Gastrocnemius medialis (tissue), 4 donors: ENCODE results near the gene LIMK1. TPM values are rescaled to one million over a fixed set of nuclear protein-coding genes. Genes with fewer than 3 reads are reported as not detected.

ENCODE experiments used
- ATAC-seq, 2 donors: fragments of 150-250 bp; one replicate each; pipeline ENCODE4 v1.9.1; 2016
- DNase-seq, 2 donors: peaks; one replicate each; pipeline ENCODE4 v3.0.0-alpha.2; 2019
- H3K27ac ChIP-seq, 4 donors: fragments of 200-600 bp; sonication (generic); 1 replicate in 1 of 4; 2 replicates in 3 of 4; pipeline ENCODE4 v1.5.1; 2016 to 2018; ENCODE audit warnings: mild to moderate bottlenecking in 2 of 4, moderate library complexity in 1 of 4
- H3K27me3 ChIP-seq, 3 donors: fragments of 200-600 bp; sonication (generic) in 2 of 3; 1 replicate in 1 of 3; 2 replicates in 2 of 3; pipeline versions ENCODE4 v1.5.1 to v1.6.0; 2016 to 2019; ENCODE audit warnings: mild to moderate bottlenecking in 1 of 3, moderate library complexity in 1 of 3
- H3K36me3 ChIP-seq, 2 donors: fragments of 200-600 bp; sonication (generic) in 1 of 2; one replicate each; pipeline ENCODE4 v1.5.1; 2017 to 2018
- H3K4me1 ChIP-seq, 2 donors: fragments of 200-600 bp; sonication (generic) in 1 of 2; one replicate each; pipeline ENCODE4 v1.5.1; 2016 to 2017; ENCODE audit warnings: mild to moderate bottlenecking in 2 of 2
- H3K4me3 ChIP-seq, 4 donors: fragments of 200-600 bp; sonication (generic) in 3 of 4; 1 replicate in 1 of 4; 2 replicates in 3 of 4; pipeline ENCODE4 v1.5.1; 2016 to 2019; ENCODE audit warnings: mild to moderate bottlenecking in 2 of 4
- H3K9me3 ChIP-seq, 3 donors: fragments of 200-600 bp; sonication (generic) in 2 of 3; 1 replicate in 1 of 3; 2 replicates in 2 of 3; pipeline ENCODE4 v1.5.1; 2016 to 2019
- POLR2A ChIP-seq, 2 donors: fragments of 450-650 bp; IDR thresholded peaks; one replicate each; pipeline ENCODE4 v1.6.1; 2017; ENCODE audit warnings: antibody characterized with exemption in 2 of 2, mild to moderate bottlenecking in 2 of 2, moderate library complexity in 2 of 2
- in situ Hi-C, 4 donors: fragments of 200-750 bp; cut with MboI; loops; one replicate each; pipeline versions ENCODE4 v1.15.0 to v1.8.0; 2017; ENCODE audit warnings: low sequenced_read_pairs in 4 of 4
- intact Hi-C: fragments of 100-400 bp; cut with DNase I; formaldehyde crosslinking; loops from one replicate; pipeline ENCODE4 v1.15.1; 2023; ENCODE audit warnings: low total_unique reads
- total RNA-seq, 4 donors: library from RNA; depleted of rRNA; stranded (reverse); fragments of >200 nt; gene quantifications; one replicate each; pipeline versions ENCODE4 v1.1.0 to v1.2.3, GENCODE V29; 2016
- TF ChIP-seq, protein P1 (sequence below), 5 experiments: fragments of 450-650 bp in 3 of 5; fragments of 200-600 bp in 2 of 5; sonication (generic) in 2 of 5; IDR thresholded peaks in 4 of 5; conservative IDR thresholded peaks in 1 of 5; 1 replicate in 4 of 5; 2 replicates in 1 of 5; pipeline ENCODE4 v1.5.1; 2016 to 2019; ENCODE audit warnings: antibody characterized with exemption in 5 of 5, mild to moderate bottlenecking in 3 of 5, moderate library complexity in 3 of 5

Gene LIMK1
- total RNA-seq, 4 donors from 2014 or later = 15.3 to 56.4 (median 23.3) TPM

DNA sequence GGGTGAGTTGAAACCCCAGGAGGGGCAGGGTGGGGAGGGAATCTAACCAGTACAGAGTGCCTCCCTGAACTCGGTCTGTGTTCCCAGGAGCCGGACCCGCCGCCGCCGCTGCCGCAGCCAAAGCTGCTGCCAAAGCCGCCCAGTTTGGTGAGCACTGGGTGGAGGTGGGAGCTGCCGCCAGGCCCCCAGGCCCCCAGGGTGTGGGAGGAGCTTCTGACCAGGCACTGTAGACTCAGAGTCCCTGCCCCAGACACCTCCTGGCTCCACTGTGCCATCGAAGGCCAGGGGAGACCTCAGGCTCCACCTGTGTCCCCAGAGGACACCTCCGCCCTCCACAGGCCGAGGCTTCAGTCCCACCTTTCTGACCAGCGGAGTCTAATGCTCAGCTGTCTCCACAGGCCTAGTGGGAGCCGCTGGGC lies 20.4 kb upstream of the LIMK1 start:
- in situ Hi-C loops (loop anchor here in 2 of 4 donors (10.0 to 25.0 kb wide), 2 partner anchors 324 to 342 kb away; no protein-coding TSS in a partner anchor), intact Hi-C loops (no loop called here)
- Histone ChIP-seq H3K9me3 (no peaks in the 10 kb centered on the region), H3K27ac (no peak overlapping the region), H3K36me3 (no peaks in the 10 kb centered on the region), H3K27me3 (no peaks in the 10 kb centered on the region), H3K4me3 (no peak overlapping the region), H3K4me1 (peaks cover 3 to 18% of the 10 kb centered on the region in 2 donors)
- TF ChIP-seq, protein P1, sequence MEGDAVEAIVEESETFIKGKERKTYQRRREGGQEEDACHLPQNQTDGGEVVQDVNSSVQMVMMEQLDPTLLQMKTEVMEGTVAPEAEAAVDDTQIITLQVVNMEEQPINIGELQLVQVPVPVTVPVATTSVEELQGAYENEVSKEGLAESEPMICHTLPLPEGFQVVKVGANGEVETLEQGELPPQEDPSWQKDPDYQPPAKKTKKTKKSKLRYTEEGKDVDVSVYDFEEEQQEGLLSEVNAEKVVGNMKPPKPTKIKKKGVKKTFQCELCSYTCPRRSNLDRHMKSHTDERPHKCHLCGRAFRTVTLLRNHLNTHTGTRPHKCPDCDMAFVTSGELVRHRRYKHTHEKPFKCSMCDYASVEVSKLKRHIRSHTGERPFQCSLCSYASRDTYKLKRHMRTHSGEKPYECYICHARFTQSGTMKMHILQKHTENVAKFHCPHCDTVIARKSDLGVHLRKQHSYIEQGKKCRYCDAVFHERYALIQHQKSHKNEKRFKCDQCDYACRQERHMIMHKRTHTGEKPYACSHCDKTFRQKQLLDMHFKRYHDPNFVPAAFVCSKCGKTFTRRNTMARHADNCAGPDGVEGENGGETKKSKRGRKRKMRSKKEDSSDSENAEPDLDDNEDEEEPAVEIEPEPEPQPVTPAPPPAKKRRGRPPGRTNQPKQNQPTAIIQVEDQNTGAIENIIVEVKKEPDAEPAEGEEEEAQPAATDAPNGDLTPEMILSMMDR (IDR thresholded peaks at IDR 0.05 in 4 of 5, conservative IDR thresholded peaks at IDR 0.05 in 1 of 5) = no peak
- no peak for TF ChIP-seq POLR2A (IDR thresholded peaks at IDR 0.05)
- DNase-seq = no peak
- ATAC-seq = no peak

- Histone ChIP-seq H3K27ac (no peak overlapping the region), H3K4me3 (no peak overlapping the region), H3K4me1 (peaks cover 3 to 18% of the 10 kb centered on the region in 2 donors), H3K9me3 (no peaks in the 10 kb centered on the region), H3K36me3 (no peaks in the 10 kb centered on the region), H3K27me3 (no peaks in the 10 kb centered on the region)
- in situ Hi-C loops (loop anchor here in 2 of 4 donors (10.0 to 25.0 kb wide), 2 partner anchors 324 to 341 kb away; no protein-coding TSS in a partner anchor), intact Hi-C loops (no loop called here)
- no peak for TF ChIP-seq POLR2A (IDR thresholded peaks at IDR 0.05)
- TF ChIP-seq, protein P1 (IDR thresholded peaks at IDR 0.05 in 4 of 5, conservative IDR thresholded peaks at IDR 0.05 in 1 of 5) = no peak
- ATAC-seq (no peak), DNase-seq (no peak)
Observed at GRCh38 chr7:74063646-74064045, 20.0 kb upstream of the LIMK1 start.

DNA sequence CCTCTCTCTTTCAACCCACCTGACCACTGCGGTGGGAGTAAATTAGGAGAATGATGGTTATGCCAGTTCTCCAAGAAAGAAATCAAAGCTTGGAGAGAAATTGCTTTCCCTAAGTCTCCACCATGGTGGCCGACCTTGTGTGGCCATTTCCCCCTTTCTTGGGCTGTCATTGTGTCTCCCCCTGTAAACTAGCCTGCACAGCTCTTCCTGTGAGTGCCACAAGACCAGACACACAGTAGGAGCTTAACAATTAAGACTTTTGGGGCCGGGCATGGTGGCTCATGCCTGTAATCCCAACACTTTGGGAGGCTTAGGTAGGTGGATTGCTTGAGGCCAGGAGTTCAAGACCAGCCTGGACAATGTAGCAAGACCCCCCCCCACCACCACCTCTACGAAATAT lies 18.9 kb upstream of the LIMK1 start:
- no peaks in the 10 kb centered on the region for H3K9me3 ChIP-seq
- no peaks in the 10 kb centered on the region for H3K36me3 ChIP-seq
- peaks cover 3 to 16% of the 10 kb centered on the region in 2 donors for H3K4me1 ChIP-seq
- DNase-seq (no peak), ATAC-seq (no peak)
- no peak for TF ChIP-seq POLR2A (IDR thresholded peaks at IDR 0.05)
- TF ChIP-seq, protein P1 (IDR thresholded peaks at IDR 0.05 in 4 of 5, conservative IDR thresholded peaks at IDR 0.05 in 1 of 5) = no peak
- intact Hi-C loops = loop anchor here (5.0 kb wide), 2 partner anchors 118 to 143 kb away; no protein-coding TSS in a partner anchor
- H3K4me3 ChIP-seq = no peak overlapping the region
- in situ Hi-C loops = loop anchor here (5.0 to 25.0 kb wide), 3 partner anchors 323 to 340 kb away; no protein-coding TSS in a partner anchor
- H3K27me3 ChIP-seq = no peaks in the 10 kb centered on the region
- no peak overlapping the region for H3K27ac ChIP-seq

DNA sequence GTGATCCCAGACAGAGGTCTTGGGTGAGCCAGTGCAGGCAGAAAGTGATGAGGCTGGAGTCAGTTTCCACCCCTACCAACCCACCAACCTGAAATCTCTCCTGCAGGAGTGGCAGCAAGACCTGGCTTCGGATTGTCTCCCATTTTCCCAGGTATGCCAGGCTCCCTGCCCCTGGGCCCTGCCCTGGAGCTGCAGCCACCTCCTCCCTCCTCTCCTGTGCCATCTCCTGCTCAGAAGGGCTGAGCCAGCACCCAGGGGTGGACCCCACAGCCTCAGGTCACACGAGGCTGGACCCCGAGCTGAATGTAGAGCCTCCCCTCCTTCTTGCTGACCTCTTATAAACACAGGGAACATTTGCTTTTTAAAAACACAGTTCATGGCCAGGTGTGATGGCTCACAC lies 17.0 kb upstream of the LIMK1 start:
- in situ Hi-C loops (loop anchor here (5.0 to 25.0 kb wide), 3 partner anchors 321 to 338 kb away; no protein-coding TSS in a partner anchor), intact Hi-C loops (loop anchor here (5.0 kb wide), 2 partner anchors 116 to 141 kb away; no protein-coding TSS in a partner anchor)
- Histone ChIP-seq H3K36me3 (no peaks in the 10 kb centered on the region), H3K27me3 (no peaks in the 10 kb centered on the region), H3K4me1 (peaks cover 0 to 8% of the 10 kb centered on the region in 2 donors), H3K27ac (no peak overlapping the region), H3K9me3 (no peaks in the 10 kb centered on the region), H3K4me3 (no peak overlapping the region)
- DNase-seq (no peak), ATAC-seq (no peak)
- TF ChIP-seq, protein P1 (IDR thresholded peaks at IDR 0.05 in 4 of 5, conservative IDR thresholded peaks at IDR 0.05 in 1 of 5) = no peak
- no peak for TF ChIP-seq POLR2A (IDR thresholded peaks at IDR 0.05)
